ENCODE measurements around the gene SULF2. TPM values are rescaled to one million over a fixed set of nuclear protein-coding genes. Genes with fewer than 3 reads are reported as not detected.

SULF2 gene
- total and polyA plus RNA-seq, 4 donors, result 8.1 to 25.4 (median 12.0) TPM

DNA sequence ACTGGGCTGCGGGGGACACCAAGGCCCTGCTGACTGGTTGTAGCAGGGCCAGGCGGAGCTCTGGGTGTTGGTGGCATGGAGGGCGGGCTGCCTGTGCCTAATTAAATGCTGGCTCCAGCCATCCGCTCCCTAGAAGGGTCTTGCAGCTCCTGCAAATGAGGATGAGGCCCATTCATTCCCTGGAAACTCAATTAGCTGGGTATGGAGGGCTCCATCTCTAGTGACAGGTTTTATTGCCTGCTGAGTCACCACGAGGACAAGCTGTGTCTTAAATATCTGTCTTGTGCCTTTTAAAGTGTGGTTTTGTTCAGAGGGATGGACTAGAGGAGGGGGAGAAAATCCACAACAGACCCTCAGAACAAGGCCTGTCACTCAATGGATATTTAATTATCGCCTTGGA is 60.9 kb downstream of the SULF2 start:
- H3K27me3 ChIP-seq (ENCODE audit: control insufficient read depth in 4 of 4, insufficient read depth in 4 of 4, low read length in 3 of 4), result no peaks in the 10 kb centered on the region
- H3K27ac ChIP-seq (ENCODE audit: low read depth in 1 of 2, low read length in 2 of 2), result no peak overlapping the region
- peaks cover 2 to 16% (median 12%) of the 10 kb centered on the region in 4 donors for H3K4me1 ChIP-seq (ENCODE audit: control insufficient read depth in 4 of 4, insufficient read depth in 4 of 4, low read length in 3 of 4)
- H3K4me3 ChIP-seq (ENCODE audit: low read depth in 1 of 3, low read length in 3 of 3), result no peak overlapping the region
- 92% methylated on average over 6 of the region's 6 CpGs for WGBS
- no peak for DNase-seq (ENCODE audit: low spot score)
- H3K9me3 ChIP-seq (ENCODE audit: control insufficient read depth in 4 of 4, low read length in 3 of 4), result no peaks in the 10 kb centered on the region
- H3K36me3 ChIP-seq (ENCODE audit: control insufficient read depth in 4 of 4, insufficient read depth in 3 of 4, low read depth in 1 of 4, low read length in 3 of 4), result no peaks in the 10 kb centered on the region
- TF ChIP-seq MAX (IDR thresholded peaks at IDR 0.05) (no peak), FOXA1 (IDR thresholded peaks at IDR 0.05) (no peak), HNF4A (conservative IDR thresholded peaks at IDR 0.05) (no peak), RAD21 (IDR thresholded peaks at IDR 0.05) (no peak), NR2F2 (IDR thresholded peaks at IDR 0.05) (no peak), EGR1 (IDR thresholded peaks at IDR 0.05; ENCODE audit: low read depth in 2 of 2) (no peak), HNF4G (IDR thresholded peaks at IDR 0.05) (no peak), YY1 (IDR thresholded peaks at IDR 0.05) (no peak), RXRA (IDR thresholded peaks at IDR 0.05) (no peak), JUND (IDR thresholded peaks at IDR 0.05) (no peak), GABPA (IDR thresholded peaks at IDR 0.05 in 1 of 2, conservative IDR thresholded peaks at IDR 0.05 in 1 of 2) (no peak), FOXA2 (IDR thresholded peaks at IDR 0.05) (no peak)
- TF ChIP-seq, protein P1, sequence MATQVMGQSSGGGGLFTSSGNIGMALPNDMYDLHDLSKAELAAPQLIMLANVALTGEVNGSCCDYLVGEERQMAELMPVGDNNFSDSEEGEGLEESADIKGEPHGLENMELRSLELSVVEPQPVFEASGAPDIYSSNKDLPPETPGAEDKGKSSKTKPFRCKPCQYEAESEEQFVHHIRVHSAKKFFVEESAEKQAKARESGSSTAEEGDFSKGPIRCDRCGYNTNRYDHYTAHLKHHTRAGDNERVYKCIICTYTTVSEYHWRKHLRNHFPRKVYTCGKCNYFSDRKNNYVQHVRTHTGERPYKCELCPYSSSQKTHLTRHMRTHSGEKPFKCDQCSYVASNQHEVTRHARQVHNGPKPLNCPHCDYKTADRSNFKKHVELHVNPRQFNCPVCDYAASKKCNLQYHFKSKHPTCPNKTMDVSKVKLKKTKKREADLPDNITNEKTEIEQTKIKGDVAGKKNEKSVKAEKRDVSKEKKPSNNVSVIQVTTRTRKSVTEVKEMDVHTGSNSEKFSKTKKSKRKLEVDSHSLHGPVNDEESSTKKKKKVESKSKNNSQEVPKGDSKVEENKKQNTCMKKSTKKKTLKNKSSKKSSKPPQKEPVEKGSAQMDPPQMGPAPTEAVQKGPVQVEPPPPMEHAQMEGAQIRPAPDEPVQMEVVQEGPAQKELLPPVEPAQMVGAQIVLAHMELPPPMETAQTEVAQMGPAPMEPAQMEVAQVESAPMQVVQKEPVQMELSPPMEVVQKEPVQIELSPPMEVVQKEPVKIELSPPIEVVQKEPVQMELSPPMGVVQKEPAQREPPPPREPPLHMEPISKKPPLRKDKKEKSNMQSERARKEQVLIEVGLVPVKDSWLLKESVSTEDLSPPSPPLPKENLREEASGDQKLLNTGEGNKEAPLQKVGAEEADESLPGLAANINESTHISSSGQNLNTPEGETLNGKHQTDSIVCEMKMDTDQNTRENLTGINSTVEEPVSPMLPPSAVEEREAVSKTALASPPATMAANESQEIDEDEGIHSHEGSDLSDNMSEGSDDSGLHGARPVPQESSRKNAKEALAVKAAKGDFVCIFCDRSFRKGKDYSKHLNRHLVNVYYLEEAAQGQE (IDR thresholded peaks at IDR 0.05), result no peak
- TF ChIP-seq, protein P2, sequence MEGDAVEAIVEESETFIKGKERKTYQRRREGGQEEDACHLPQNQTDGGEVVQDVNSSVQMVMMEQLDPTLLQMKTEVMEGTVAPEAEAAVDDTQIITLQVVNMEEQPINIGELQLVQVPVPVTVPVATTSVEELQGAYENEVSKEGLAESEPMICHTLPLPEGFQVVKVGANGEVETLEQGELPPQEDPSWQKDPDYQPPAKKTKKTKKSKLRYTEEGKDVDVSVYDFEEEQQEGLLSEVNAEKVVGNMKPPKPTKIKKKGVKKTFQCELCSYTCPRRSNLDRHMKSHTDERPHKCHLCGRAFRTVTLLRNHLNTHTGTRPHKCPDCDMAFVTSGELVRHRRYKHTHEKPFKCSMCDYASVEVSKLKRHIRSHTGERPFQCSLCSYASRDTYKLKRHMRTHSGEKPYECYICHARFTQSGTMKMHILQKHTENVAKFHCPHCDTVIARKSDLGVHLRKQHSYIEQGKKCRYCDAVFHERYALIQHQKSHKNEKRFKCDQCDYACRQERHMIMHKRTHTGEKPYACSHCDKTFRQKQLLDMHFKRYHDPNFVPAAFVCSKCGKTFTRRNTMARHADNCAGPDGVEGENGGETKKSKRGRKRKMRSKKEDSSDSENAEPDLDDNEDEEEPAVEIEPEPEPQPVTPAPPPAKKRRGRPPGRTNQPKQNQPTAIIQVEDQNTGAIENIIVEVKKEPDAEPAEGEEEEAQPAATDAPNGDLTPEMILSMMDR (IDR thresholded peaks at IDR 0.05; ENCODE audit: low read depth, low read length, missing input control), result no peak
- TF ChIP-seq, protein P3, sequence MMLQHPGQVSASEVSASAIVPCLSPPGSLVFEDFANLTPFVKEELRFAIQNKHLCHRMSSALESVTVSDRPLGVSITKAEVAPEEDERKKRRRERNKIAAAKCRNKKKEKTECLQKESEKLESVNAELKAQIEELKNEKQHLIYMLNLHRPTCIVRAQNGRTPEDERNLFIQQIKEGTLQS (IDR thresholded peaks at IDR 0.05), result no peak
- TF ChIP-seq, protein P4, sequence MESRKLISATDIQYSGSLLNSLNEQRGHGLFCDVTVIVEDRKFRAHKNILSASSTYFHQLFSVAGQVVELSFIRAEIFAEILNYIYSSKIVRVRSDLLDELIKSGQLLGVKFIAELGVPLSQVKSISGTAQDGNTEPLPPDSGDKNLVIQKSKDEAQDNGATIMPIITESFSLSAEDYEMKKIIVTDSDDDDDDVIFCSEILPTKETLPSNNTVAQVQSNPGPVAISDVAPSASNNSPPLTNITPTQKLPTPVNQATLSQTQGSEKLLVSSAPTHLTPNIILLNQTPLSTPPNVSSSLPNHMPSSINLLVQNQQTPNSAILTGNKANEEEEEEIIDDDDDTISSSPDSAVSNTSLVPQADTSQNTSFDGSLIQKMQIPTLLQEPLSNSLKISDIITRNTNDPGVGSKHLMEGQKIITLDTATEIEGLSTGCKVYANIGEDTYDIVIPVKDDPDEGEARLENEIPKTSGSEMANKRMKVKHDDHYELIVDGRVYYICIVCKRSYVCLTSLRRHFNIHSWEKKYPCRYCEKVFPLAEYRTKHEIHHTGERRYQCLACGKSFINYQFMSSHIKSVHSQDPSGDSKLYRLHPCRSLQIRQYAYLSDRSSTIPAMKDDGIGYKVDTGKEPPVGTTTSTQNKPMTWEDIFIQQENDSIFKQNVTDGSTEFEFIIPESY (IDR thresholded peaks at IDR 0.05), result no peak
- H3K9ac ChIP-seq (ENCODE audit: low read depth in 1 of 2, low read length in 2 of 2), result no peak overlapping the region

DNA sequence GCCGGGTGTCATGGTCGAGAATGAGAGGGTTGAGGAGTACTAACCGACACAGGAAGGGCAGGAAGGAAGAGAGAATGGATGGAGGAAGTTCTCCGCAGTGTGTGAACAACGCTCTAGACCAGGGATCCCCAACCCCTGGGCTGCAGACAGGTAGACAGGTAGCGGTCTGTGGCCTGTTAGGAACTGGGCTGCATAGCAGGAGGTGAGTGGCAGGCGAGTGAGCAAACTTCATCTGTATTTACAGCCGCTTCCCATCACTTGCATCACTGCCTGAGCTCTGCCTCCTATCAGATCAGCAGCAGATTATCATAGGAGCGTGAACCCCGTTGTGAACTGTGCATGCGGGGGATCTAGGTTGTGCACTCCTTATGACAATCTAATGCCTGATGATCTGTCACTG is 62.0 kb downstream of the SULF2 start:
- no peak for DNase-seq (ENCODE audit: low spot score)
- TF ChIP-seq, protein P2 (IDR thresholded peaks at IDR 0.05; ENCODE audit: low read depth, low read length, missing input control), result no peak
- TF ChIP-seq SP1 (IDR thresholded peaks at IDR 0.05) (no peak), NR2F2 (IDR thresholded peaks at IDR 0.05) (no peak), EGR1 (IDR thresholded peaks at IDR 0.05; ENCODE audit: low read depth in 2 of 2) (no peak), MAX (IDR thresholded peaks at IDR 0.05) (no peak), RAD21 (IDR thresholded peaks at IDR 0.05) (no peak), GABPA (IDR thresholded peaks at IDR 0.05 in 1 of 2, conservative IDR thresholded peaks at IDR 0.05 in 1 of 2) (no peak), JUND (IDR thresholded peaks at IDR 0.05) (no peak)
- TF ChIP-seq, protein P3 (IDR thresholded peaks at IDR 0.05), result no peak
- TF ChIP-seq, protein P1 (IDR thresholded peaks at IDR 0.05), result no peak

More for the DNA sequence above, 62.0 kb downstream of the SULF2 start:
- no peak overlapping the region for H3K9ac ChIP-seq (ENCODE audit: low read depth in 1 of 2, low read length in 2 of 2)
- H3K9me3 ChIP-seq (ENCODE audit: control insufficient read depth in 4 of 4, low read length in 3 of 4), result no peaks in the 10 kb centered on the region
- peaks cover 2 to 16% (median 12%) of the 10 kb centered on the region in 4 donors for H3K4me1 ChIP-seq (ENCODE audit: control insufficient read depth in 4 of 4, insufficient read depth in 4 of 4, low read length in 3 of 4)
- 82% methylated on average over 11 of the region's 11 CpGs for WGBS
- no peak overlapping the region for H3K27ac ChIP-seq (ENCODE audit: low read depth in 1 of 2, low read length in 2 of 2)
- H3K36me3 ChIP-seq (ENCODE audit: control insufficient read depth in 4 of 4, insufficient read depth in 3 of 4, low read depth in 1 of 4, low read length in 3 of 4), result no peaks in the 10 kb centered on the region
- no peak overlapping the region for H3K4me3 ChIP-seq (ENCODE audit: low read depth in 1 of 3, low read length in 3 of 3)
- H3K27me3 ChIP-seq (ENCODE audit: control insufficient read depth in 4 of 4, insufficient read depth in 4 of 4, low read length in 3 of 4), result no peaks in the 10 kb centered on the region
